ENCODE data around the gene SUCNR1. TPM values are rescaled to one million over a fixed set of nuclear protein-coding genes. Genes with fewer than 3 reads are reported as not detected.

SUCNR1 gene, protein sequence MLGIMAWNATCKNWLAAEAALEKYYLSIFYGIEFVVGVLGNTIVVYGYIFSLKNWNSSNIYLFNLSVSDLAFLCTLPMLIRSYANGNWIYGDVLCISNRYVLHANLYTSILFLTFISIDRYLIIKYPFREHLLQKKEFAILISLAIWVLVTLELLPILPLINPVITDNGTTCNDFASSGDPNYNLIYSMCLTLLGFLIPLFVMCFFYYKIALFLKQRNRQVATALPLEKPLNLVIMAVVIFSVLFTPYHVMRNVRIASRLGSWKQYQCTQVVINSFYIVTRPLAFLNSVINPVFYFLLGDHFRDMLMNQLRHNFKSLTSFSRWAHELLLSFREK
- total RNA-seq (ENCODE audit: low replicate concordance): 0.75 TPM in 1 of 2 replicates, not detected in the other
- long read RNA-seq: 0 reads

GRCh38 chr3:151873398-151873797, at the start of gene SUCNR1:
Gene SUCNR1, plus strand, starts transcription at chr3:151873643. Its CDS starts 6,250 bp downstream, at chr3:151879893.
- Mint-ChIP-seq H3K36me3 (no peaks in the 10 kb centered on the region), H3K4me3 (no peak within 1 kb of the TSS), H3K9me3 (no peaks in the 10 kb centered on the region), H3K27ac (no peak within 1 kb of the TSS), H3K4me1 (ENCODE audit: unreplicated experiment) (peaks cover 10% of the 10 kb centered on the region), H3K27me3 (no peaks in the 10 kb centered on the region)
- no peak for DNase-seq (ENCODE audit: extremely low spot score, unreplicated experiment)
- TF ChIP-seq, protein P1, sequence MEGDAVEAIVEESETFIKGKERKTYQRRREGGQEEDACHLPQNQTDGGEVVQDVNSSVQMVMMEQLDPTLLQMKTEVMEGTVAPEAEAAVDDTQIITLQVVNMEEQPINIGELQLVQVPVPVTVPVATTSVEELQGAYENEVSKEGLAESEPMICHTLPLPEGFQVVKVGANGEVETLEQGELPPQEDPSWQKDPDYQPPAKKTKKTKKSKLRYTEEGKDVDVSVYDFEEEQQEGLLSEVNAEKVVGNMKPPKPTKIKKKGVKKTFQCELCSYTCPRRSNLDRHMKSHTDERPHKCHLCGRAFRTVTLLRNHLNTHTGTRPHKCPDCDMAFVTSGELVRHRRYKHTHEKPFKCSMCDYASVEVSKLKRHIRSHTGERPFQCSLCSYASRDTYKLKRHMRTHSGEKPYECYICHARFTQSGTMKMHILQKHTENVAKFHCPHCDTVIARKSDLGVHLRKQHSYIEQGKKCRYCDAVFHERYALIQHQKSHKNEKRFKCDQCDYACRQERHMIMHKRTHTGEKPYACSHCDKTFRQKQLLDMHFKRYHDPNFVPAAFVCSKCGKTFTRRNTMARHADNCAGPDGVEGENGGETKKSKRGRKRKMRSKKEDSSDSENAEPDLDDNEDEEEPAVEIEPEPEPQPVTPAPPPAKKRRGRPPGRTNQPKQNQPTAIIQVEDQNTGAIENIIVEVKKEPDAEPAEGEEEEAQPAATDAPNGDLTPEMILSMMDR (conservative IDR thresholded peaks at IDR 0.05): no peak

- DNase-seq (ENCODE audit: extremely low spot score, unreplicated experiment): no peak
- no peaks in the 10 kb centered on the region for H3K27me3 Mint-ChIP-seq
- H3K36me3 Mint-ChIP-seq: peaks cover 6% of the 10 kb centered on the region
- TF ChIP-seq, protein P1 (conservative IDR thresholded peaks at IDR 0.05): no peak
- no peak overlapping the region for H3K4me3 Mint-ChIP-seq
- H3K9me3 Mint-ChIP-seq: peaks cover 7% of the 10 kb centered on the region
- H3K4me1 Mint-ChIP-seq (ENCODE audit: unreplicated experiment): no peaks in the 10 kb centered on the region
- no peak overlapping the region for H3K27ac Mint-ChIP-seq
These were observed 45.6 kb upstream of the SUCNR1 start for GRCh38 chr3:151827816-151828215.

DNA sequence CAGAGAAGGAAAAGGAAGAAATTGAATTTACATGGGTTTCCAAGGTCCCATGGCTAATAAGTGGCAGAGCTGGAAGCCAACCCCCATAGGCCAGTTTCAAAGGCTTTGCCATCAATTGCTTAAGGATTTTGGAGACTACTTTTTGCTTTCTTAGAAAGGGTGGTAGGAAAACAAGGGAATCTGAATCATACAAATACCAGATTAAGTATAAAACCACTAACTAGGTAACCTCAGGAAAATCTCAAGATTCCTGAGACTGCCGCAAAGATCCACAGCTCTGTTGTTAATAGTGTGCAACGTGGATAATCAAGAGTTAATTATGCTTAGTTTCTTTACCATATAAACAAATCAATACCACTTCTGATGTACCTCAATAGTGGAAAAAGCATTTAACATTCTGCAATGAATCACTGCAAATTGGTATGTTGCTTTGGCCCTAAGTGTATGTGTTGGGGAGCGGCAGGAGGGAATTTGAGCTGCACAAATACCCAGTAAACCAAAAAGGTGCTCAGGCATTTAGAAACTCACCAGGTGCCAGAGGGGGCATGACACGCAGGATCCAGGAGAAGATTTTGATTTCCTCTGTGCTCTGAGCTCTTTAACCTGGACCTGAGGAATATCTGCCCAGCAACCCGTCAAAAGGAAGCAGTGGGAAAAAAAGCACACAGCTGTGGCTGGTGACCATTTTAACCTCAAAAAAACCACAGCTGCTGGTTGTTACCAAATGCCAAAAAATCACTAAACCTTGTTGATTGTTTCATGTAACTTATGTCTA, 37.5 kb upstream of the SUCNR1 start:
- Mint-ChIP-seq H3K4me1 (ENCODE audit: unreplicated experiment) (peaks cover 12% of the 10 kb centered on the region), H3K27ac (no peak overlapping the region), H3K36me3 (no peaks in the 10 kb centered on the region), H3K9me3 (no peaks in the 10 kb centered on the region), H3K4me3 (no peak overlapping the region), H3K27me3 (no peaks in the 10 kb centered on the region)
- no peak for DNase-seq (ENCODE audit: extremely low spot score, unreplicated experiment)
- TF ChIP-seq, protein P1 (conservative IDR thresholded peaks at IDR 0.05): no peak

DNA sequence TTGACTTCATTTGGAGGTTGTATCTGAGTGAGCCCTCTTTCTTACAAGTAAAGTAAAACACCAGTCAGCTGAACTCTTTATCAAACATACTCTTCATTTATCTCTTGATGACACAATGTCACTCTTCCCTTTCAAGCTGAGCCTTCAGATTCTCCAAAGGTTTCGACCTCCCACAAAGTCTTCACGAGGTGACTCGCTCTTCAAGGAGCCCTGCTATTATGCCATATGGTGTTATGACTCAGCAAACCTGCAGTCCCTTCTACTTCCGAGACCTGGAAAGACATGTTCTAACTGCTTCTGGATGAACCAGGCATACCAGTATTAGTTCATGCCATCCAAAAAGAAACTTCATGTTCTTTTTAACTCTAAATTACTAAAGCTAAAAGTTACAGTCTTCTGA, 36.4 kb upstream of the SUCNR1 start:
- no peaks in the 10 kb centered on the region for H3K27me3 Mint-ChIP-seq
- DNase-seq (ENCODE audit: extremely low spot score, unreplicated experiment): no peak
- H3K4me1 Mint-ChIP-seq (ENCODE audit: unreplicated experiment): peaks cover 15% of the 10 kb centered on the region
- TF ChIP-seq, protein P1 (conservative IDR thresholded peaks at IDR 0.05): no peak
- H3K9me3 Mint-ChIP-seq: no peaks in the 10 kb centered on the region
- H3K27ac Mint-ChIP-seq: peak overlapping the region; percentile 84
- H3K36me3 Mint-ChIP-seq: no peaks in the 10 kb centered on the region
- peak overlapping the region; percentile 37 for H3K4me3 Mint-ChIP-seq

GRCh38 chr3:151838574-151839312, 34.7 kb upstream of the SUCNR1 start:
- Mint-ChIP-seq H3K27me3 (no peaks in the 10 kb centered on the region), H3K36me3 (no peaks in the 10 kb centered on the region), H3K4me1 (ENCODE audit: unreplicated experiment) (peaks cover 22% of the 10 kb centered on the region), H3K9me3 (no peaks in the 10 kb centered on the region), H3K27ac (no peak overlapping the region), H3K4me3 (no peak overlapping the region)
- no peak for DNase-seq (ENCODE audit: extremely low spot score, unreplicated experiment)
- TF ChIP-seq, protein P1 (conservative IDR thresholded peaks at IDR 0.05): peak; percentile 94
